HEK293 (cell line): Measurements from ENCODE around the gene ZFTA.

Experiments used
- CTCF ChIA-PET: fragments of 350-600 bp; formaldehyde crosslinking; extraction: SDS; loops from one replicate; lab custom pipeline; 2021; ENCODE audit warnings: antibody characterized with exemption; lab: Yijun Ruan, JAX
- POLR2A ChIA-PET: fragments of 300-600 bp; formaldehyde crosslinking; extraction: SDS; loops from one replicate; lab custom pipeline; 2020; ENCODE audit warnings: antibody characterized with exemption, inconsistent platforms; lab: Yijun Ruan, JAX
- H3K27ac ChIP-seq: fragments of 200-500 bp; sonication (Bioruptor generic); 2 replicates; pipeline ENCODE4 v1.5.1; 2014; ENCODE audit warnings: low read depth, low read length, control low read depth, inconsistent platforms; ENCODE audit errors: extremely low read depth
- H3K36me3 ChIP-seq, 2 experiments: fragments of 200-500 bp in 1 of 2; sonication (Bioruptor generic) in 1 of 2; 1 replicate in 1 of 2; 2 replicates in 1 of 2; pipeline ENCODE4 v1.5.1; 2014 to 2017; ENCODE audit warnings: inconsistent platforms in 2 of 2, low read length in 2 of 2; ENCODE audit not compliant: control insufficient read depth in 2 of 2, insufficient read depth in 1 of 2
- H3K4me1 ChIP-seq: fragments of 200-500 bp; sonication (Bioruptor generic); 2 replicates; pipeline ENCODE4 v1.5.1; 2014; ENCODE audit warnings: mild to moderate bottlenecking, low read length, inconsistent platforms; ENCODE audit not compliant: control insufficient read depth, insufficient read depth
- H3K4me3 ChIP-seq: 2 replicates; pipeline ENCODE4 v1.5.1; 2011; ENCODE audit warnings: low read depth, mild to moderate bottlenecking, control low read depth, low read length, moderate library complexity
- H3K9me3 ChIP-seq: fragments of 200-500 bp; sonication (Bioruptor generic); 2 replicates; pipeline ENCODE4 v1.5.1; 2014; ENCODE audit warnings: low read depth, low read length, inconsistent platforms; ENCODE audit not compliant: control insufficient read depth, insufficient read depth
- MEIS1 ChIP-seq: sonication (generic); formaldehyde crosslinking; IDR thresholded peaks from 2 replicates; pipeline ENCODE4 v1.8.1; 2022; ENCODE audit warnings: missing genetic modification reagents, mild to moderate bottlenecking, borderline replicate concordance
- MYNN ChIP-seq: fragments of 450-650 bp; formaldehyde crosslinking; IDR thresholded peaks from 2 replicates; pipeline ENCODE4 v1.5.1; 2016; ENCODE audit warnings: missing biosample characterization, missing genetic modification characterization, borderline replicate concordance
- PRDM6 ChIP-seq: fragments of 450-650 bp; formaldehyde crosslinking; IDR thresholded peaks from 2 replicates; pipeline ENCODE4 v1.5.1; 2017; ENCODE audit warnings: missing biosample characterization, missing genetic modification characterization
- REPIN1 ChIP-seq: fragments of 450-650 bp; formaldehyde crosslinking; IDR thresholded peaks from 2 replicates; pipeline ENCODE4 v1.5.1; 2017; ENCODE audit warnings: missing biosample characterization, missing genetic modification characterization, low read depth
- SP3 ChIP-seq: fragments of 450-650 bp; formaldehyde crosslinking; IDR thresholded peaks from 2 replicates; pipeline ENCODE4 v1.5.1; 2016; ENCODE audit warnings: missing biosample characterization, missing genetic modification characterization
- YY1 ChIP-seq: fragments of 450-650 bp; formaldehyde crosslinking; IDR thresholded peaks from 2 replicates; pipeline ENCODE4 v1.5.1; 2018; ENCODE audit warnings: missing biosample characterization, missing genetic modification characterization
- YY2 ChIP-seq: fragments of 450-650 bp; formaldehyde crosslinking; IDR thresholded peaks from 2 replicates; pipeline ENCODE4 v1.5.1; 2016; ENCODE audit warnings: missing biosample characterization, missing genetic modification characterization
- ZBTB49 ChIP-seq: fragments of 450-650 bp; formaldehyde crosslinking; IDR thresholded peaks from 2 replicates; pipeline ENCODE4 v1.5.1; 2016; ENCODE audit warnings: missing biosample characterization, missing genetic modification characterization, low read depth
- ZNF121 ChIP-seq: fragments of 450-650 bp; formaldehyde crosslinking; IDR thresholded peaks from 2 replicates; pipeline ENCODE4 v1.5.1; 2016; ENCODE audit warnings: missing biosample characterization, missing genetic modification characterization
- ZNF19 ChIP-seq: fragments of 450-650 bp; formaldehyde crosslinking; IDR thresholded peaks from 2 replicates; pipeline ENCODE4; 2016; ENCODE audit warnings: missing biosample characterization, missing genetic modification characterization, low read depth
- ZNF654 ChIP-seq: fragments of 450-650 bp; formaldehyde crosslinking; IDR thresholded peaks from 2 replicates; pipeline ENCODE4 v1.5.1; 2016; ENCODE audit warnings: low read depth, missing biosample characterization, missing genetic modification characterization
- ZNF777 ChIP-seq: fragments of 450-650 bp; formaldehyde crosslinking; IDR thresholded peaks from 2 replicates; pipeline ENCODE4 v1.5.1; 2017; ENCODE audit warnings: missing biosample characterization, missing genetic modification characterization, borderline replicate concordance

ZFTA gene

GRCh38 chr11:63756919-63757761 is 11.4 kb downstream of the ZFTA start:
- ChIA-PET CTCF (interaction anchor here (1.2 to 1.7 kb wide), 2 partner anchors 10 to 20 kb away, joined by 3 to 5 read pairs; no protein-coding TSS in a partner anchor), POLR2A (interaction anchor here (1.3 kb wide), 1 partner anchor 10 kb away, joined by 3 read pairs; no protein-coding TSS in a partner anchor)
- no peak overlapping the region for H3K4me3 ChIP-seq
- peaks cover 3 to 62% of the 10 kb centered on the region in 2 experiments; a peak in 2 of 3 replicates for H3K36me3 ChIP-seq
- H3K27ac ChIP-seq = no peak overlapping the region
- no peaks in the 10 kb centered on the region for H3K9me3 ChIP-seq
- no peaks in the 10 kb centered on the region for H3K4me1 ChIP-seq
- TF ChIP-seq SP3 (no peak), ZNF121 (tag by site-specific recombination) (peak; percentile 77), YY2 (no peak), YY1 (tag by site-specific recombination) (no peak), MYNN (tag by site-specific recombination) (peak; percentile 73)
- TF ChIP-seq, all 188 proteins: peak for 2

- TF ChIP-seq ZNF121 (tag by site-specific recombination) (peak; percentile 56; the same call in 1 of the 2 replicates), ZNF19 (tag by site-specific recombination) (no peak)
- TF ChIP-seq, all 188 proteins: peak for 1
- Histone ChIP-seq H3K9me3 (no peaks in the 10 kb centered on the region), H3K36me3 (peaks cover 7 to 39% of the 10 kb centered on the region in 2 experiments; a peak in 2 of 3 replicates), H3K4me1 (no peaks in the 10 kb centered on the region), H3K4me3 (no peak overlapping the region), H3K27ac (no peak overlapping the region)
- ChIA-PET CTCF (interaction anchor here (0.6 to 2.3 kb wide), 3 partner anchors 10 to 53 kb away, joined by 3 to 8 read pairs (median 5); no protein-coding TSS in a partner anchor), POLR2A (no interaction called here)
These were observed 19.0 kb downstream of the ZFTA start for GRCh38 chr11:63749624-63750023.

GRCh38 chr11:63747011-63747410 is 21.6 kb downstream of the ZFTA start:
- Histone ChIP-seq H3K27ac (no peak overlapping the region), H3K4me3 (no peak overlapping the region), H3K4me1 (no peaks in the 10 kb centered on the region), H3K36me3 (peaks cover 7 to 21% of the 10 kb centered on the region in 2 experiments; a peak in 2 of 3 replicates)
- POLR2A ChIA-PET = no interaction called here
- TF ChIP-seq ZBTB49 (tag by site-specific recombination) = no peak
- TF ChIP-seq MEIS1 (CRISPR knock-in tag) = no peak
- TF ChIP-seq REPIN1 (tag by site-specific recombination) = no peak
- TF ChIP-seq, all 188 proteins: peak for 0
- H3K9me3 ChIP-seq = no peaks in the 10 kb centered on the region
- CTCF ChIA-PET = interaction anchor here (0.6 to 0.9 kb wide), 2 partner anchors 111 to 199 kb away, joined by 3 to 4 read pairs; no protein-coding TSS in a partner anchor

GRCh38 chr11:63745304-63746170 is 23.0 kb downstream of the ZFTA start:
- POLR2A ChIA-PET = no interaction called here
- no peaks in the 10 kb centered on the region for H3K4me1 ChIP-seq
- H3K9me3 ChIP-seq = no peaks in the 10 kb centered on the region
- TF ChIP-seq ZNF777 (tag by site-specific recombination) = no peak
- TF ChIP-seq ZNF654 (tag by site-specific recombination) = peak; percentile 26; the same call in 1 of the 2 replicates
- 0 out of 2 replicates have a peak, but pooled peaks have one; percentile 32 for TF ChIP-seq PRDM6
- TF ChIP-seq, all 188 proteins: peak for 2
- Histone ChIP-seq H3K27ac (no peak overlapping the region), H3K4me3 (no peak overlapping the region), H3K36me3 (peaks cover 3 to 10% of the 10 kb centered on the region in 2 experiments; a peak in 2 of 3 replicates)
- CTCF ChIA-PET = interaction anchor here (0.6 to 1.0 kb wide), 4 partner anchors 56 to 395 kb away, joined by 3 to 7 read pairs (median 4); no protein-coding TSS in a partner anchor
